SKM-1 treated with dmso at 0.1 percent for 144 hours (cell line): ENCODE results near the gene ME1.
"Not testable (repeated sequence)": the region's sequence is repeated elsewhere in the genome, so short reads cannot be mapped to it uniquely, and the experiment has no call there.

Source experiments
- DNase-seq: peaks from one replicate; lab custom pipeline; 2025; ENCODE audit not compliant: unreplicated experiment; lab: John Stamatoyannopoulos, UW

ME1 gene

GRCh38 chr6:83359638-83360037 is 71.2 kb downstream of the ME1 start:
- no peak for DNase-seq

- no peak for DNase-seq
Measured at GRCh38 chr6:83354747-83355146, 76.1 kb downstream of the ME1 start.

GRCh38 chr6:83352424-83353061 is 78.3 kb downstream of the ME1 start:
- no peak for DNase-seq

- DNase-seq = no peak
Measured at GRCh38 chr6:83343121-83343520, 87.7 kb downstream of the ME1 start.

- no peak for DNase-seq
Measured at GRCh38 chr6:83341765-83342164, 89.1 kb downstream of the ME1 start.

- DNase-seq = not testable (repeated sequence)
Measured at GRCh38 chr6:83333916-83334315, 96.9 kb downstream of the ME1 start.

GRCh38 chr6:83333500-83333899 is 97.4 kb downstream of the ME1 start:
- no peak for DNase-seq

- no peak for DNase-seq
Measured at GRCh38 chr6:83314693-83315092, 116.2 kb downstream of the ME1 start.

- DNase-seq = no peak
Measured at GRCh38 chr6:83313882-83314281, 117.0 kb downstream of the ME1 start.

- no peak for DNase-seq
Measured at GRCh38 chr6:83311231-83311630, 119.6 kb downstream of the ME1 start.

GRCh38 chr6:83310046-83310445 is 120.8 kb downstream of the ME1 start:
- no peak for DNase-seq

GRCh38 chr6:83309344-83309743 is 121.5 kb downstream of the ME1 start:
- no peak for DNase-seq

- DNase-seq = no peak
Measured at GRCh38 chr6:83308833-83309232, 122.0 kb downstream of the ME1 start.

- DNase-seq = no peak
Measured at GRCh38 chr6:83307849-83308248, 123.0 kb downstream of the ME1 start.

- DNase-seq = no peak
Measured at GRCh38 chr6:83303426-83303825, 127.4 kb downstream of the ME1 start.

GRCh38 chr6:83294676-83295075 is 136.2 kb downstream of the ME1 start:
- DNase-seq = no peak

- DNase-seq = no peak
Measured at GRCh38 chr6:83292900-83293843, 137.7 kb downstream of the ME1 start.

- DNase-seq = not testable (repeated sequence)
Measured at GRCh38 chr6:83287298-83287697, 143.6 kb downstream of the ME1 start.

- DNase-seq = no peak
Measured at GRCh38 chr6:83285917-83286316, 144.9 kb downstream of the ME1 start.

- DNase-seq = no peak
Measured at GRCh38 chr6:83273596-83273995, 157.3 kb downstream of the ME1 start.

GRCh38 chr6:83270971-83271719 is 159.7 kb downstream of the ME1 start:
- DNase-seq = no peak

- DNase-seq = no peak
Measured at GRCh38 chr6:83265384-83265783, 165.5 kb downstream of the ME1 start.
